ENCODE data around the gene WFDC1.

Gene WFDC1

GRCh38 chr16:84271866-84272265, 22.8 kb upstream of the WFDC1 start:
- DNase-seq (ENCODE audit: low read depth in 2 of 2, low spot score in 1 of 2): no peak

- no peak for DNase-seq (ENCODE audit: low read depth in 2 of 2, low spot score in 1 of 2)
These were observed 21.8 kb upstream of the WFDC1 start for GRCh38 chr16:84272740-84273320.

GRCh38 chr16:84274515-84274914, 20.2 kb upstream of the WFDC1 start:
- no peak for DNase-seq (ENCODE audit: low read depth in 2 of 2, low spot score in 1 of 2)

- DNase-seq (ENCODE audit: low read depth in 2 of 2, low spot score in 1 of 2): no peak
These were observed 19.0 kb upstream of the WFDC1 start for GRCh38 chr16:84275585-84276151.

GRCh38 chr16:84277244-84277823, 17.3 kb upstream of the WFDC1 start:
- peak; percentile 33 to 56 for DNase-seq (ENCODE audit: low read depth in 2 of 2, low spot score in 1 of 2)

DNA sequence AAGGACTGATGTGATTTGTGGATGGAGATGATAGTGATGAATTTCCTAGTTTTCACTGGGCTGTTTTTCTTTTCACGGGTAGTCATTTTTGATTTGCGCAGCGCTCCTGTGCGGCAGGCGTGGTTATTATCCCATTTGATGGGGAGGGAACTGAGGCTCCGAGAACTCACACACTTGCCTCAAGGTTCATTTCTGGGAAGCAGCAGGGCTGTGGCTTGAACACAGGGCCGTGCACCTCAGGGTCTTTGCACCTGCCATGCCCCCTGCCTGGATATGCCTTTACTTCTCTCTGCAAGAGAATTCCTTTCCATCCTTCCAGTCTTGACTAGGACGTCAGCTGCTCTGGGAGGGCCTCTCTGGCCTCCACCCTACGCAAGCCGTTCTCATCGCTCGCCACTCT, 16.3 kb upstream of the WFDC1 start:
- no peak for DNase-seq (ENCODE audit: low read depth in 2 of 2, low spot score in 1 of 2)

DNA sequence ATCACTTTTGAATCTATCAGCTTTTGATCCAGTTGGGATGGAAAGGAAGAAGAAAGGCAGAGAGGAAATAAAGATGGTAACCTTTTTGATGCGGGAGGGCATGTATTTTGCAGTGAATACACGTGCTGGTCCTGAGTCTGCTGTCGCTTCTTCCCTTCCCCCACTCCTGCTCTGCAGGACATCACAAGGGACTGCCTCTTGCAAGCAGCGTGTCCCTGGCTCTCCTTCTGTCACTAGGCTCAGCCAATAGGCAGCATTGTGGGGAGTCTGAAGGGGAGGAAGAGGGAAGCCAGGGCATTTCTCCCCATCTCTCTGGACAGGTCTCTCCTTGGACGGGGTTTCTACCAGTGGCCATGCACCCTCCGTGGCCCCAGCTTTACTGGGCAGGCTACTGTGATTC, 15.7 kb upstream of the WFDC1 start:
- DNase-seq (ENCODE audit: low read depth in 2 of 2, low spot score in 1 of 2): no peak

- no peak for DNase-seq (ENCODE audit: low read depth in 2 of 2, low spot score in 1 of 2)
These were observed 14.8 kb upstream of the WFDC1 start for GRCh38 chr16:84279881-84280280.

DNA sequence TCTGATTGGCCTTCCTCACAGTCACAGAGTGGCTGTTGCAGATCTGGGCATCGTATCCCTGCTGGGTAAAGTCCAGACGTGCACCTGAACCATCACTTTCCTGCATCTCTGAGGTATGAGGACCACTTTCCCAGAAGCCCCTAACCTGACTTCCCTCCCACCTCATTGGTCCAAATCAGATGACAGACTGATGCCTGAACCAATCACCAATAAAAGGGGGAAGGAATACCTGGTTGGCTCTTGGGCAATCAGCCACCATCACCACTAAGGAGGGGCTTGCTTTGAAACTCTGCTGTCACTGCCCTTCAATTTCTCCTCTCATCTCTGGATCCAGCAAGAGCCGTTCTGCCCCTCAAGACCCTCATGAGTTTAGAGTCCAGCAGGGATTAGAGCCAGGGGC, 13.6 kb upstream of the WFDC1 start:
- no peak for DNase-seq (ENCODE audit: low read depth in 2 of 2, low spot score in 1 of 2)

DNA sequence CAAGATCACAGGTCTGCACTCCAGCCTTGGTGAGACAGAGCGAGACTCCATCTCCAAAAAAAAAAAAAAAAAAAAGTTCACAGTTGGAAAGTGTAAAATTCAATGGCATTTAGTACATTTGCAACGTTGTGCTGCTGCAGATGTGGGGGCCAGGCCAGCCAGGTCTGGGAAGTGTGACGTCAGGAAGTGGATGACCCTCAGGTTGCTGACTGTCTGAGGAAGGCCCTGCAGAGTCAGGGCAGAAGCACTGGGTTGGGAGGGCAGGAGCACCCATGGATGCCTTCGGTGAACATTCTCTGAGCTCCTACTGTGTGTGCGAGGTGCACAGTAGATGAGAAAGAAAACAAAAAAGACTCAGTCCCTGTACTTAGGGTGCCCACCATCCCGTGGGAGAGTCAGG, 12.1 kb upstream of the WFDC1 start:
- DNase-seq (ENCODE audit: low read depth in 2 of 2, low spot score in 1 of 2): no peak

GRCh38 chr16:84283314-84284153, 11.1 kb upstream of the WFDC1 start:
- no peak for DNase-seq (ENCODE audit: low read depth in 2 of 2, low spot score in 1 of 2)

GRCh38 chr16:84284154-84284722, 10.4 kb upstream of the WFDC1 start:
- DNase-seq (ENCODE audit: low read depth in 2 of 2, low spot score in 1 of 2): no peak

- no peak for DNase-seq (ENCODE audit: low read depth in 2 of 2, low spot score in 1 of 2)
These were observed 8.0 kb upstream of the WFDC1 start for GRCh38 chr16:84286578-84287240.

- no peak for DNase-seq (ENCODE audit: low read depth in 2 of 2, low spot score in 1 of 2)
These were observed 5.8 kb upstream of the WFDC1 start for GRCh38 chr16:84288902-84289301.

DNA sequence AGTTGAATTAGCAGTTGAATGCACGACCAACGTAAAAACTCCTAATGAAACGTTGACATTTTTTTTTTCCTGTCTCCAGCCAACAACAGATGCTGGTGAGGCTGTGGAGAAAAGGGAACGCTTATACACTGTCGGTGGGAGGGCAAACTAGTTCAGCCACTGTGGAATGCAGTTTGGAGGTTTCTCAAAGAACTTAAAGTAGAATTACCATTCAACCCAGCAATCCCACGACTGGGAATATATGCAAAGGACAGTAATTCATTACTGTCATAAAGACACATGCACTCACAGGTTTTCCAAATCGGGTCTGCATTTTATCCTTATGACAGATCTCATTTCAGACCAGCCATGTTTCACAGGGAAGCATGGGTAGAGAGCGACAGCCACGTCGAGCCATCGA, 3.5 kb upstream of the WFDC1 start:
- DNase-seq (ENCODE audit: low read depth in 2 of 2, low spot score in 1 of 2): no peak

GRCh38 chr16:84292011-84292410, 2.7 kb upstream of the WFDC1 start:
- DNase-seq (ENCODE audit: low read depth in 2 of 2, low spot score in 1 of 2): no peak

GRCh38 chr16:84293406-84293805, 1.3 kb upstream of the WFDC1 start:
- DNase-seq (ENCODE audit: low read depth in 2 of 2, low spot score in 1 of 2): no peak

DNA sequence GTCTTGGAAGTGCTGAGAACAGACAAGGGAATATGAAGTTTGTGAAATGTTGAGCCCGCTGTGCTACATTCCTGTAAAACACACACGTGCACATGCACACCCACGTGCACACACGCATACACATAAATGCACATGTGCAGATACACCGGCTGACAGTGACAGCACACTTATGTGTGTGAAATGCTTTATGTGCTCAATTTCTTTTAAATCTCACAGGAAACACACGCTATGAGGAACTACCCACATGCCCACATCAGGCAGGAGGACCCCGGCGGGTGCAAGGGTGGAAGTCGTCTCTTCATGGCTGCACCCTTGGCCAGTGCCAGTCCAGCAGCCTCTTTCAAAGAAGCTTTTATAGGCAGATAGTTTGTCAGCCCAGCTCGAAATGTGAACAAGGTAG, 561 bp upstream of the WFDC1 start:
- no peak for DNase-seq (ENCODE audit: low read depth in 2 of 2, low spot score in 1 of 2)

- DNase-seq (ENCODE audit: low read depth in 2 of 2, low spot score in 1 of 2): no peak
These were observed 654 bp downstream of the WFDC1 start for GRCh38 chr16:84295203-84295860.

DNA sequence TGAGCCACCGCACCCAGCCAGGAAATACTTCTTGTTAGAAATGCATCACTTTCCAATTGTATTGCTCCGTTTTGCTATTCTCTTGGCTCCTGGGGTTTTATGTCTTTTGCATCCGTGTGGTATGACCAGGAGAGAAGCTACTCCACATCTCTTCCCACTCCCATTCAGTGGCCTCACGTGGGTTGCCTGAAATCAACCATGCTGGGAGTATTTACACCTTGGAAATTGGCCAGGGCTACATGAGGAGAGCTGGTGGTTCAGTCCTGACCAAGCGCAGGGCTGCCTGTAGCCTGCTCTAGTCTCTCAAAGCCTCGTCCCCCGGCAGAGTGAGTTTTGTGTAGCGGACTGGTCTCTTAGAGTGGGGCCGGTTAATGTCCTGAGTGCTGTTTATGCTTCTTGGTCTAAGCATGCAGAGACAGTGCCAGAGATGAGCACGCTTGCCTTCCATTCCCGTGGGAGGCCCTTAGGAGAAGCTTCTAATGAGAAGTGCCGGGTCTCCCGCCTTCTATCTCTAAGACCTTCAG, 3.8 kb downstream of the WFDC1 start:
- DNase-seq (ENCODE audit: low read depth in 2 of 2, low spot score in 1 of 2): no peak

Measured in stimulated activated CD8-positive, alpha-beta memory T cell treated with anti-CD3 and anti-CD28 coated beads, Interleukin-4, amount 100 ng/mL, for 1 hour (primary cell).